ENCODE results near the gene EZR.
"Not testable (repeated sequence)": the region's sequence is repeated elsewhere in the genome, so short reads cannot be mapped to it uniquely, and the experiment has no call there.

The EZR gene

DNA sequence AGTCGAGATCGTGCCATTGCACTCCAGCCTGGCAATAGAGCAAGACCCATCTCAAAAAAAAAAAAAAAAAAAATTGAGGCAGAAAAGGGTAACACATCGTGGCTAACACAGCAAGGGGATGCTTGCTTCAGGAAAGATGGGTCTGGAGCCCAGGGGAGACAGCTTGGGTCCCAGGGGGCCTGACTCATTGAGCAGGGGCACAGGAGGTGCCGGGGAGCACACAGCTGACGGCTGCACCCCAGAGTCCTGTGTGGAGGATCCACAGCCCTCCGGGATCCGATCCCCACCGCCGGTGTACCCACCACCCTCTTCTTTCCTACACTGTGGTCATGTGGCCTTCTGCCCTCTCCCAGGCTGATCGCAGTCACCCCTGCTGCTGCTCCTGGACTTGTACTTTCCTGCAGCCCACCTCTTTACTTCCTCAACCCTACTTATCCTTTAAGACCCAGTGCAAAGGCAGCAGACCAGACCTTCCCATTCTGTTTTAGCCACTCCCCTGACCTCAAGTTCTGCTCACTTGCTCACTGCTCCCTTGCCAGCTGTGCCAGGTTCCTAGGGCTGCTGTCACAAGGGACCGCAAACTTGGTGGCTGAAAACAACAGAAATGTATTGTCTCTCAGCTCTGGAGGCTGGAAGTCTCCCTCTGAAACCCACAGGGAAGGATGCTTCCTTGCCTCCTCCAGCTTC lies 17.6 kb upstream of the EZR start:
- H3K4me3 ChIP-seq = no peak overlapping the region
- DNase-seq (ENCODE audit: low read depth, low spot score) = no peak
- no peak for TF ChIP-seq FOXP2 (optimal IDR thresholded peaks at IDR 0.05; ENCODE audit: control extremely low read depth, extremely low read length, insufficient read depth)
- TF ChIP-seq POLR2AphosphoS5 (IDR thresholded peaks at IDR 0.05; ENCODE audit: borderline replicate concordance, low read depth, low read length) = no peak
- H3K9ac ChIP-seq (ENCODE audit: insufficient read length) = no peak overlapping the region
- no peaks in the 10 kb centered on the region for H3K9me3 ChIP-seq (ENCODE audit: low read depth, low read length)
- H3K27ac ChIP-seq = no peak overlapping the region
- H3K36me3 ChIP-seq (ENCODE audit: insufficient read depth, low read length) = no peaks in the 10 kb centered on the region

DNA sequence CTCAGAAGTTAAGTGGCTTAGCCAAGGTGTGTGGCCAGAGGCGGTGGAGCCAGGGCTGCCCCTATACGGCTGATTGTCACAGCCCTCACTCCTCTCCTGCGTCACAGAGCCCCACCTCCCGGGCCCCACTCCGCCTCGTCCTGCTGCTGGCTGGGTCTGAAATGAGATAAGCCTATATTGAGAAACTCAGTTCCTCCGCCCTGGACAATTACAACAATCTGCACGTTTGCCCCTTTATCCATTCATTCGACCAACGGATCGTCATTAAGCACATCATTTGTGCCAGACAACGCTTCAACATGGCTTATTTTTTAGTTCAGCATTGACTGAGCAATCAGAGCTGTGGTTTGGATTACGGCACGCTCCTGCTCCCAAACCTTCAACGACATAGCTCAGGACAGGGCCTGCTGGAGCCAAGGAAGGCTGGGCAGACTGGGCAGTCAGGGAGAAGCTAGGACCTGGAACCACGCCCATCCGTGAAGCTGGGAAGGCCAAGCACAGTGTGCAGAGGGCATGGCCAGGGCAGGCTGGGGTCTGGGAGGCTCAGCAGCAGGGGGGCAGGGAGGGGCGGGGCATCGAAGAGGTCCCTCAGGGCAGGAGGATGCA lies 16.6 kb upstream of the EZR start:
- Histone ChIP-seq H3K9ac (ENCODE audit: insufficient read length) (no peak overlapping the region), H3K9me3 (ENCODE audit: low read depth, low read length) (no peaks in the 10 kb centered on the region), H3K36me3 (ENCODE audit: insufficient read depth, low read length) (no peaks in the 10 kb centered on the region), H3K4me3 (no peak overlapping the region), H3K27ac (no peak overlapping the region)
- TF ChIP-seq POLR2AphosphoS5 (IDR thresholded peaks at IDR 0.05; ENCODE audit: borderline replicate concordance, low read depth, low read length) (no peak), EZH2 (IDR thresholded peaks at IDR 0.05) (no peak), FOXP2 (optimal IDR thresholded peaks at IDR 0.05; ENCODE audit: control extremely low read depth, extremely low read length, insufficient read depth) (no peak)
- no peak for DNase-seq (ENCODE audit: low read depth, low spot score)

DNA sequence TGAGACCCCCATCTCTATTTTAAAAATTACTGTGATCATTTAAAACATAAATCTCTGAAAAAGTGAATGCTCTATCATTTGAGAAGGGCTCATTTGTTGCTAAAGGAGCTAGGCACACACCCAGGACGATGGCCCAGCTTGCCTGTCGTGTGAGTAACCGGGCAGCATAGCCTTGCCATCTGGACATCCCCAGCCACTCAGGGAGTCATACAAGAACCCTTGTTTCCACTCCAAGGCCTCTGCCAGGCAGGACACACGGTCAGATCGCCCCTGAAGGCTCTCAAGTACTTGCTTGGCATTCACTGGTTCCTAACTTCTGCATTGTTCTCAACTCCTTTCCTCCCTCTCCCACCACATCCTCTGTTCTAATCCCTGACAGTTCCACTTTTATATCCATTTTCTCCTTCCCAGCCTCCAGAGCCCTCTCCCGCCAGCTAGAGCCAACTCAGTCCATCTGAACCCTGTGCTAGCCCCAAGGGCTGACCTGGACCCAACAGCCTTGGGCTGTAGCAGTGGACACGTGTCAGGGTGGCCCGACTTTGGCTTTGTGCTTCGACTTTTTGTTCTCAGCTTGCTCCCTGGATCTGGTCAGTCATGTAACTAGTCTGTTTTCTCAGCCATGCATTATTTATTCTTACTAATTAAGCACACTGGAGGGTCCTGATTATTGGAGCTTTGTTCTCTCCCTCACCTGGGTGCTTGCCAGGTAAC lies 15.7 kb upstream of the EZR start:
- no peaks in the 10 kb centered on the region for H3K36me3 ChIP-seq (ENCODE audit: insufficient read depth, low read length)
- TF ChIP-seq POLR2AphosphoS5 (IDR thresholded peaks at IDR 0.05; ENCODE audit: borderline replicate concordance, low read depth, low read length) (no peak), EZH2 (IDR thresholded peaks at IDR 0.05) (no peak), FOXP2 (optimal IDR thresholded peaks at IDR 0.05; ENCODE audit: control extremely low read depth, extremely low read length, insufficient read depth) (no peak)
- H3K9me3 ChIP-seq (ENCODE audit: low read depth, low read length) = no peaks in the 10 kb centered on the region
- DNase-seq (ENCODE audit: low read depth, low spot score) = no peak
- H3K27ac ChIP-seq = no peak overlapping the region
- no peak overlapping the region for H3K9ac ChIP-seq (ENCODE audit: insufficient read length)
- H3K4me3 ChIP-seq = no peak overlapping the region

DNA sequence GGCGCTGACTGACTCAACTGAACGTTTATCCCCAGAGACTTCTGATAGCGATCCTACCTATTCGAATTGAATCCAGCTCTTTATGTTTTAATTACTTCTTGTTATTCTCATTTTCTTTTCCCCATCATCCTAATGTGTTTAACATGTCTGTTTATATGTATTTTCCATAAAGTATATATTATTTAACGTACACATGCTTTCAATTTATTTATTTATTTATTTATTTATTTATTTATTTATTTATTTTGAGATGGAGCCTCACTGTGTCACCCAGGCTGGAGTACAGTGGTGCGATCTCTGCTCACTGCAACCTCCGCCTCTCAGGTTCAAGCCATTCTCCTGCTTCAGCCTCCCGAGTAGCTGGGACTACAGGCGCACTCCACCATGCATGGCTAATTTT lies 13.6 kb upstream of the EZR start:
- H3K4me3 ChIP-seq; DNase-seq (ENCODE audit: low read depth, low spot score); H3K27ac ChIP-seq; H3K9ac ChIP-seq (ENCODE audit: insufficient read length); H3K9me3 ChIP-seq (ENCODE audit: low read depth, low read length); H3K36me3 ChIP-seq (ENCODE audit: insufficient read depth, low read length): not testable (repeated sequence)

- Histone ChIP-seq H3K4me3 (no peak overlapping the region), H3K27ac (no peak overlapping the region), H3K36me3 (ENCODE audit: insufficient read depth, low read length) (no peaks in the 10 kb centered on the region), H3K9ac (ENCODE audit: insufficient read length) (no peak overlapping the region), H3K9me3 (ENCODE audit: low read depth, low read length) (no peaks in the 10 kb centered on the region)
- DNase-seq (ENCODE audit: low read depth, low spot score) = no peak
- TF ChIP-seq POLR2AphosphoS5 (IDR thresholded peaks at IDR 0.05; ENCODE audit: borderline replicate concordance, low read depth, low read length) (no peak), FOXP2 (optimal IDR thresholded peaks at IDR 0.05; ENCODE audit: control extremely low read depth, extremely low read length, insufficient read depth) (no peak), EZH2 (IDR thresholded peaks at IDR 0.05) (no peak)
These were observed 12.9 kb upstream of the EZR start for GRCh38 chr6:158832026-158832425.

DNA sequence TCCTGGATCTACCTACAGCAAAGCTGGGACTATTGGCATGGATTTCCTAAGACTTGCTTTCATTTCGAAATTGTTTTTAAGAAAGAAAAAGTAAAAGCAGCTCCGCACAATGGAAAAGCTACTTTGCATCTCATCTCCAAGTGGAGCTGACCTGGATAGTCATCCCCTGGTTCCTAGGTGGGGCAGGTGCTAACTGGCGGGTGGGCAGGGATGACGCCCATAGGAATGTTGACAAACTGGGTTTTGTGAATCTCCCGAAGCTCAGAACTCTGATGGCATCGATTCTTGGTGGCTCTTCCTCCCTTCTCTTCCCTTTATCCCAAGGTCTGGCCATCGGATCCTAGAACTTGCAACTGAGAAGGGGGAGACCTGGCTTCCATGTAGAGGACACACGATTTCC lies 12.4 kb upstream of the EZR start:
- DNase-seq (ENCODE audit: low read depth, low spot score) = no peak

DNA sequence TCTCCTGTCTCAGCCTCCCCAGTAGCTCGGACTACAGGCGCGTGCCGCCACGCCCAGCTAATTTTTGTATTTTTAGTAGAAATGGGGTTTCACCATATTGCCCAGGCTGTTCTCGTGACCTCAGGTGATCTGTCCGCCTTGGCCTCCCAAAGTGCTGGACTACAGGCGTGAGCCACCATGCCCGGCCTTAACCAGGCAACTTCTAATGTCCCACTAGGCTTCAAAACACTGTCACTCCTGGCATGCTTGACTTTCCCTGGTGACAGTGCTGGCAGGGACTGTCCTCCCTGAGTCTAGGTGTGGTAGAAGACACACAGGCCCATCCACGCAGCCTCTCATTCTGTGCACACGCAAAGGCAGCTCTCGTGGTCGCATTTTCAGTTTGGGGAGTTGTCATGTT lies 11.6 kb upstream of the EZR start:
- Histone ChIP-seq H3K9me3 (ENCODE audit: low read depth, low read length) (no peaks in the 10 kb centered on the region), H3K4me3 (no peak overlapping the region), H3K9ac (ENCODE audit: insufficient read length) (no peak overlapping the region), H3K36me3 (ENCODE audit: insufficient read depth, low read length) (no peaks in the 10 kb centered on the region), H3K27ac (no peak overlapping the region)
- TF ChIP-seq FOXP2 (optimal IDR thresholded peaks at IDR 0.05; ENCODE audit: control extremely low read depth, extremely low read length, insufficient read depth) (no peak), POLR2AphosphoS5 (IDR thresholded peaks at IDR 0.05; ENCODE audit: borderline replicate concordance, low read depth, low read length) (no peak)
- DNase-seq (ENCODE audit: low read depth, low spot score) = no peak

More for the DNA sequence above, 12.4 kb upstream of the EZR start:
- no peaks in the 10 kb centered on the region for H3K36me3 ChIP-seq (ENCODE audit: insufficient read depth, low read length)
- H3K27ac ChIP-seq = no peak overlapping the region
- H3K4me3 ChIP-seq = no peak overlapping the region
- no peak overlapping the region for H3K9ac ChIP-seq (ENCODE audit: insufficient read length)
- H3K9me3 ChIP-seq (ENCODE audit: low read depth, low read length) = no peaks in the 10 kb centered on the region
- TF ChIP-seq FOXP2 (optimal IDR thresholded peaks at IDR 0.05; ENCODE audit: control extremely low read depth, extremely low read length, insufficient read depth) (no peak), EZH2 (IDR thresholded peaks at IDR 0.05) (no peak), POLR2AphosphoS5 (IDR thresholded peaks at IDR 0.05; ENCODE audit: borderline replicate concordance, low read depth, low read length) (no peak)

DNA sequence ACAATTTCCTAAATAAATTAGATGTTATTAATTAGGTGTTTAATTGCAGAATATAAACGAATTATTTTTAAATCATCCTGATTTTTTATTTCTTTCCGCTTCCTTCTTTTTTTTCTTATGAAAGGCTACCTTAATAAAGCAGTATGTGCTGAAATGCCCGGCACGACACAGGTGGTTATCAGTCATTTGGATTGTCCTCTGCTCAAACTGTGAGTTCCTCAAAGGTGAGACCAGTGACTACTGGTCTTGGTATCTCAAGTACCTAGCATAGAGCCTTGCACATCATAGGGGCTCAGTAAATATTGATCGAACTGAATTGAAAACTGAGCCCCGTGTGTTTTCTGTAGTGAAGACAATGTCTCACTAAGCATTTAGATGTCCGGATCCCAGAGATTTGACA lies 9.6 kb upstream of the EZR start:
- Histone ChIP-seq H3K4me3 (no peak overlapping the region), H3K9me3 (ENCODE audit: low read depth, low read length) (no peaks in the 10 kb centered on the region), H3K9ac (ENCODE audit: insufficient read length) (no peak overlapping the region), H3K36me3 (ENCODE audit: insufficient read depth, low read length) (no peaks in the 10 kb centered on the region), H3K27ac (no peak overlapping the region)
- no peak for TF ChIP-seq FOXP2 (optimal IDR thresholded peaks at IDR 0.05; ENCODE audit: control extremely low read depth, extremely low read length, insufficient read depth)
- no peak for DNase-seq (ENCODE audit: low read depth, low spot score)

Data from SK-N-MC (cell line).